Calu3 (cell line): ENCODE results near the gene BCL2L11. TPM values are rescaled to one million over a fixed set of nuclear protein-coding genes. Genes with fewer than 3 reads are reported as not detected.

Experiments
- BruUV-seq: library from RNA; stranded (reverse); fragments of 400-500 nt; replicated peaks from 2 replicates; lab custom pipeline; 2021; lab: Mats Ljungman, UMichigan
- CTCF ChIA-PET: fragments of 300-600 bp; sonication (Branson Sonifier 250); formaldehyde crosslinking; loops from one replicate; lab custom pipeline; 2022; ENCODE audit warnings: antibody characterized with exemption; lab: Charles Lee
- DNase-seq: peaks from one replicate; pipeline ENCODE4 v3.0.0; 2022
- H3K27ac Mint-ChIP-seq: one replicate; pipeline ENCODE4 v1.8.0; 2022; ENCODE audit warnings: mixed read lengths; ENCODE audit not compliant: unreplicated experiment
- H3K27me3 Mint-ChIP-seq: one replicate; pipeline ENCODE4 v1.8.0; 2022; ENCODE audit warnings: mixed read lengths; ENCODE audit not compliant: unreplicated experiment
- H3K36me3 Mint-ChIP-seq: one replicate; pipeline ENCODE4 v1.8.0; 2022; ENCODE audit warnings: mild to moderate bottlenecking, moderate library complexity, mixed read lengths; ENCODE audit not compliant: insufficient read depth, unreplicated experiment
- H3K4me1 Mint-ChIP-seq: one replicate; pipeline ENCODE4 v1.8.0; 2022; ENCODE audit warnings: mild to moderate bottlenecking, low read depth, mixed read lengths; ENCODE audit not compliant: unreplicated experiment
- H3K4me3 Mint-ChIP-seq: one replicate; pipeline ENCODE4 v1.8.0; 2022; ENCODE audit warnings: mild to moderate bottlenecking, low read depth, moderate library complexity, mixed read lengths; ENCODE audit not compliant: unreplicated experiment
- H3K9me3 Mint-ChIP-seq: one replicate; pipeline ENCODE4 v1.8.0; 2022; ENCODE audit warnings: low read depth, mixed read lengths; ENCODE audit not compliant: unreplicated experiment
- intact Hi-C: fragments of 100-400 bp; cut with micrococcal nuclease; formaldehyde crosslinking; loops from one replicate; pipeline ENCODE4 v1.10.0; 2022; ENCODE audit not compliant: unreplicated experiment
- total RNA-seq: library from RNA; stranded (reverse); gene quantifications from 2 replicates; pipeline ENCODE4 v1.2.3, GENCODE V29; 2022
- TF ChIP-seq, protein P1 (sequence below): fragments of 200-600 bp; IDR thresholded peaks from one replicate; pipeline ENCODE4 v1.8.0; 2022; ENCODE audit warnings: antibody characterized with exemption; ENCODE audit not compliant: unreplicated experiment

BCL2L11 gene
- total RNA-seq, 1 experiment from 2014 or later: 18.4 TPM

DNA sequence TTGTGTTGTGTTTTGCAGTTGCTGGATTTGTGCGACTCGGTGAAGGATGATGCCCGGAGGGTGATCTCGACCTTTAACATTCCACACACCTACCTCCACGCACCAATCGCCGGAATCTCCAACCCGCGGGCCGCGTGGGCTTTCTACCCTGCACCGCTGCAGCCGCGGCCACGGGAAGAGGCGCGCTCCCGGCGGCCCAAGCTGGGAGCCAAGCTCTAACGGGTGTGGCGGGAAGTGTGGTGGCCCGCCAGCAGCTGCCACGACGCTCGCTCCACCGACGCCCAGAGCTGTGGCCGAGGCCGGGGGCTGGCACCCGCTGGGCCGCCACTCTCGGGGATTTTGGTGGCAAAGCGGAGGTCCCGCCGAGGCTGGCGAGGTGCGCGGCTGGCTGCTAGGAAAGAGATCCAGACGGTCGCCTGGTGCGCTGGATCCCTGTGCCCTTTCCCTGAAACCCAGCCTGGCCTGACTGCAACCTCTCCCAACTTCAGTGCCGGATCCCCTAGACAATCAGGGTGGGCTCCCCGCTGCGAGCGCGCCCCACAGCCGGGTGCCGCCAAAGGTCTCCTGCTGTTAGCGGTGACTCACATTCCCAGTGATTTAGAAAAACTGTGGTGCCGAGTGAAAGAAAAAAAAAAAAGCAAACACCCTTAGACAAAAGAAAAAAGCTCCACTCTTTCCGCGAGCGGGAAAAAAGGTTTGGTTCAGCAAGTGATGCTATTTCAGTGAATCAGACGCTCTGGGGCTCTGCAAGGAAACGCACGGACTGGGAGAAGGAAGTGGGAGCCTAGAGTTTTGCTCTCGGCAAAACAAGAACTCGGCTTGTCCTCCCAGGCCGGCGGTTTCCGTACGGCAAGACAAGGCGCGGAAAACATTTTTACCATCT lies 2.9 kb upstream of the BCL2L11 start:
- peak overlapping the region; percentile 98 for H3K4me3 Mint-ChIP-seq
- peaks cover 63% of the 10 kb centered on the region for H3K36me3 Mint-ChIP-seq
- no peaks in the 10 kb centered on the region for H3K9me3 Mint-ChIP-seq
- peaks cover 27% of the 10 kb centered on the region for H3K4me1 Mint-ChIP-seq
- no TSS peak for BruUV-seq
- peak overlapping the region; percentile 73 for H3K27ac Mint-ChIP-seq
- TF ChIP-seq, protein P1, sequence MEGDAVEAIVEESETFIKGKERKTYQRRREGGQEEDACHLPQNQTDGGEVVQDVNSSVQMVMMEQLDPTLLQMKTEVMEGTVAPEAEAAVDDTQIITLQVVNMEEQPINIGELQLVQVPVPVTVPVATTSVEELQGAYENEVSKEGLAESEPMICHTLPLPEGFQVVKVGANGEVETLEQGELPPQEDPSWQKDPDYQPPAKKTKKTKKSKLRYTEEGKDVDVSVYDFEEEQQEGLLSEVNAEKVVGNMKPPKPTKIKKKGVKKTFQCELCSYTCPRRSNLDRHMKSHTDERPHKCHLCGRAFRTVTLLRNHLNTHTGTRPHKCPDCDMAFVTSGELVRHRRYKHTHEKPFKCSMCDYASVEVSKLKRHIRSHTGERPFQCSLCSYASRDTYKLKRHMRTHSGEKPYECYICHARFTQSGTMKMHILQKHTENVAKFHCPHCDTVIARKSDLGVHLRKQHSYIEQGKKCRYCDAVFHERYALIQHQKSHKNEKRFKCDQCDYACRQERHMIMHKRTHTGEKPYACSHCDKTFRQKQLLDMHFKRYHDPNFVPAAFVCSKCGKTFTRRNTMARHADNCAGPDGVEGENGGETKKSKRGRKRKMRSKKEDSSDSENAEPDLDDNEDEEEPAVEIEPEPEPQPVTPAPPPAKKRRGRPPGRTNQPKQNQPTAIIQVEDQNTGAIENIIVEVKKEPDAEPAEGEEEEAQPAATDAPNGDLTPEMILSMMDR: no peak
- CTCF ChIA-PET: interaction anchor here (0.7 kb wide), 1 partner anchor 8 kb away, joined by 3 read pairs; no protein-coding TSS in a partner anchor
- DNase-seq: peak; percentile 33
- peaks cover 39% of the 10 kb centered on the region for H3K27me3 Mint-ChIP-seq
- intact Hi-C loops: loop anchor here (5.0 to 10.0 kb wide), 3 partner anchors 86 to 584 kb away; no protein-coding TSS in a partner anchor

- CTCF ChIA-PET: interaction anchor here (0.7 kb wide), 1 partner anchor 7 kb away, joined by 3 read pairs; no protein-coding TSS in a partner anchor
- TF ChIP-seq, protein P1: no peak
- BruUV-seq: no TSS peak
- Mint-ChIP-seq H3K27me3 (peaks cover 39% of the 10 kb centered on the region), H3K9me3 (no peaks in the 10 kb centered on the region), H3K27ac (peak overlapping the region; percentile 73), H3K4me1 (peaks cover 27% of the 10 kb centered on the region), H3K36me3 (peaks cover 68% of the 10 kb centered on the region), H3K4me3 (peak overlapping the region; percentile 98)
- intact Hi-C loops: loop anchor here (5.0 to 10.0 kb wide), 3 partner anchors 86 to 584 kb away; no protein-coding TSS in a partner anchor
- no peak for DNase-seq
Measured at GRCh38 chr2:111118481-111118980, 2.2 kb upstream of the BCL2L11 start.

- intact Hi-C loops: loop anchor here (5.0 to 10.0 kb wide), 3 partner anchors 87 to 583 kb away; no protein-coding TSS in a partner anchor
- peaks cover 74% of the 10 kb centered on the region for H3K36me3 Mint-ChIP-seq
- CTCF ChIA-PET: no interaction called here
Measured at GRCh38 chr2:111118981-111119821, 1.5 kb upstream of the BCL2L11 start.

More at GRCh38 chr2:111118981-111119821, 1.5 kb upstream of the BCL2L11 start:
- Mint-ChIP-seq H3K27me3 (peaks cover 39% of the 10 kb centered on the region), H3K4me3 (peak overlapping the region; percentile 98), H3K27ac (peak overlapping the region; percentile 73), H3K4me1 (peaks cover 27% of the 10 kb centered on the region), H3K9me3 (no peaks in the 10 kb centered on the region)
- TF ChIP-seq, protein P1: no peak
- DNase-seq: no peak
- BruUV-seq: no TSS peak
